Kasumi-1 (cell line): ENCODE measurements around the gene ATG4C.

Experiments used
- DNase-seq, 2 experiments: peaks; one replicate each; lab custom pipeline; 2025; lab: John Stamatoyannopoulos, UW

Gene ATG4C

GRCh38 chr1:62905309-62905708 lies 121.4 kb downstream of the ATG4C start:
- DNase-seq, result no peak

DNA sequence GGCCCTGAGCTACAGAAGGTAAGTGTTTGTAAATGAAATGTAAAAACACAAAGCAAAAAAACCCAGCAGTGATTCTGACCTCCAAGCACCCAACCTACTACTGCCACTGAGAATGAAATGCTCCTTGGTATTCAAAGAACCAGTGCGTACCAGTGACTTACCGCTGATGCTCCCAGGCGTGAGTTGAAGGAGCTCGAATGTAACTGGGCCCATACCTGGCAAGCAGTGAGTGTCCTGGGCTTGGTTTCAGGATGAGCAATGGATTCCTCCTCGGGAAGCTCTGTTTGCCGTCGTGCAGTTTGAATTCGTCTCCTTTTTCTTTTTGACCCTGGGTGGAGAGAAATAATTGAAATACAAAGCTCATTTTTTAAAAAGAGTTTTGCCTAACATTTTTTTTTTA lies 121.9 kb downstream of the ATG4C start:
- DNase-seq, result no peak

DNA sequence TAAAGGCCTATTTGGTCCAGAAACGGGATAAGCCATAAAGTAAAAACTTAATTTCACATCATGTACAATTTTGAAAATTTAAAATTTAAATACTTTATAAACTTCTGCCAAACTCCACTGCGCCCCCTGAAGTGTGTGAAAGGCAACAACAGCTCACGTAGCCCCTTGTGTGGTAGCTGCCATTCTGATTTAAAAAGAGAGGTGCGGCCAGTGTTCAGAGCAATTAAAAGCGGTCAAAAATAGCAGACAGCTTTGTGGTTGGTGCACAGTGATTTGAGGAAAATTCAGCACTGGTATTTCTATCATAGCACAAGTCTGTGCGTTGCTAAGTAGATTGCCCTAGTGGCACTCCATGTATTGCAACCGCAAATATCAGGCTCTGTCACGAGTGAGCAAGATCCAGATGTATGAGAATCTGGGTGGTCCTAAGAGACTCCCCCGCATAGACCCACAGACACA lies 122.5 kb downstream of the ATG4C start:
- DNase-seq, result peak in 1 of 2 experiments; percentile 42

DNA sequence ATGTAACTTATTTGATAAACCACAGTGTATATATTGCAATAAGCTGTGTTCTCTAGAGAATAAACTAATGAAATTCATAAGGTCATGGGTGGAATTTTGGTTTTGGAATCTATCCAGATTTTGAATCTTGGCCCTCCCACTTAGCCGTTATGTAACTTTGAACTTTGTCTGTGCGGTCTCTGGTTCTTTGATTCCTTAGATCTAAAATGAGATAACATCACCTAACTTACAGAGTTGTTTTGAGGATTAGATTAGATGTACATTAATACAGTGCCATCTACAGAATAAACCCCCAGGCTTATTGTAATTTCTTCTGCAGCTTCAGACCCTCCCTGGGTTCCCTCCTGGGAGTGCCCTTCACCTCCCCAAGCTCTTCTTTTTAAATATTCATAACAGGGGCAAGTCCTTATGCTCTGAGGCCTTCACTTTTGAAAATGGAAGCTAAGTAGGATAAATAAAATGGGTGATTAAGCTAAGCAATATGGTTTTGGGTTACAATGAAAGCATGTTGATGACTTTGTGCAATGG lies 124.3 kb downstream of the ATG4C start:
- no peak for DNase-seq

DNA sequence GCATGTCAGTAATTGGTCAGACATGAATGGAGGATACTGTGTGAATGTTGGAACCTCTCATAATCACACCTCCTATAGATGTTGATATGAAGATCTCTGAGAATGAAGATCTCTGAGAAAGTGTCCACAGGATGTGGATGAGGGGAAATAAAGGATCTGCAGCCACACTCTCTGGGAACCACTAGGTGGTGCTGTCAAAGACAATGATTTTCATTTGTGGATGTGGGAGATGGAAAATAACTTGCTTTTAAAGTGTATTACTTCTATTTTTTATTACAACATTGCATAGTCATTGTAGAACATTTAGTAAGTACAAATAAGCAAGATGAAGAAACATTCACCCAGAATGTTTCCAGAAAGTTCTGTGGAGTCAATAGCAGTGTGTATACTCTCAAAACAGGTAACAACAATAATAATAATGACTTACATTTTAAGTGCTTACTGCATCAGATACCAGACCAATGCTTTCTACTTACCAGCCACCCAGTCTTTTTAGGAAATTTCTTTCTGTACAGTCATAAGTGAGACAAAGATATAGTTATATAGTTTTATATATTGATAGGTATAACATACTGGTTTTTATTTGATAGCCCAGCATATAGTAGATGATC lies 128.2 kb downstream of the ATG4C start:
- peak; percentile 27 to 56 for DNase-seq
